GM12873 (cell line): ENCODE results near the gene TP53TG5.

Source experiments
- TF ChIP-seq, protein P1 (sequence below): IDR thresholded peaks from 2 replicates; pipeline ENCODE4 v1.5.1; 2012; ENCODE audit warnings: low read depth, mild to moderate bottlenecking, moderate library complexity, low read length, control low read depth; ENCODE audit not compliant: insufficient read depth; ENCODE audit errors: missing control alignments

Gene TP53TG5

DNA sequence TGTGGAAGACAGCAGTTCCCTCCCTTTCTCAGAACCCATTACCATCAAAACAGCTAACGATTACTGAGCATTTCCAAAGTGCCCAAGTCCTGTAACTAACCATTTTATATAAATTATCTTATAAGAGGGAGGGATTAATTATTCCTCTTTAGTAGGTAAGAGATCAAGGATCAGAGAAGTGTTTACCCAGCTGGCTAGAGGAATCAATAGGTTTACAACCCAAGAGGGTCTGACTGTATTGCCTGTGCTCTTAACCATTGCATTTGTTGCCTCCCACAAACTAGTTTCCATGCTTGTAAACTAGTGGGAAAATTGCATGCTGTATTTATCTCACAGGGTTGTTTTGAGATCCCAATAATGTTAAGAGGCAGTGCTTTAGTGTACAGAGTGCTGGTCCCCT is 26.3 kb upstream of the TP53TG5 start:
- TF ChIP-seq, protein P1, sequence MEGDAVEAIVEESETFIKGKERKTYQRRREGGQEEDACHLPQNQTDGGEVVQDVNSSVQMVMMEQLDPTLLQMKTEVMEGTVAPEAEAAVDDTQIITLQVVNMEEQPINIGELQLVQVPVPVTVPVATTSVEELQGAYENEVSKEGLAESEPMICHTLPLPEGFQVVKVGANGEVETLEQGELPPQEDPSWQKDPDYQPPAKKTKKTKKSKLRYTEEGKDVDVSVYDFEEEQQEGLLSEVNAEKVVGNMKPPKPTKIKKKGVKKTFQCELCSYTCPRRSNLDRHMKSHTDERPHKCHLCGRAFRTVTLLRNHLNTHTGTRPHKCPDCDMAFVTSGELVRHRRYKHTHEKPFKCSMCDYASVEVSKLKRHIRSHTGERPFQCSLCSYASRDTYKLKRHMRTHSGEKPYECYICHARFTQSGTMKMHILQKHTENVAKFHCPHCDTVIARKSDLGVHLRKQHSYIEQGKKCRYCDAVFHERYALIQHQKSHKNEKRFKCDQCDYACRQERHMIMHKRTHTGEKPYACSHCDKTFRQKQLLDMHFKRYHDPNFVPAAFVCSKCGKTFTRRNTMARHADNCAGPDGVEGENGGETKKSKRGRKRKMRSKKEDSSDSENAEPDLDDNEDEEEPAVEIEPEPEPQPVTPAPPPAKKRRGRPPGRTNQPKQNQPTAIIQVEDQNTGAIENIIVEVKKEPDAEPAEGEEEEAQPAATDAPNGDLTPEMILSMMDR = no peak

DNA sequence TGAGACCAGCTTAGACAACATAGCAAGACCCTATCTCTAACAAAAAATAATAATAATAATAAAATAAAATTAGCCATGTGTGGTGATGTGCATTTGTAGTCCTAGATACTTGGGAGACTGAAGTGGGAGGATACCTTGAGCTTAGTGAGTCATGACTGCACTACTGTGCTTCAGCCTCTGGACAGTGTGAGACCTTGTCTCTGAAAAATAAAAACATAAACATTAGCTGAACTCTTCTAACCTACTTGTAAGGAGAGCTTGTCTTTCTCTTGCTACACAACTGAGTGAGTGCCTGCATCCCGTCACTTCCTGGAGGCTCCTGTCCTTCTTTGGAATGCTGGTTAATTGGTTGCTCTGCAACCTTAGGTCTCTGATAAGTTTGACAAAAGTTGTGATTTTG is 24.8 kb upstream of the TP53TG5 start:
- TF ChIP-seq, protein P1 = no peak

DNA sequence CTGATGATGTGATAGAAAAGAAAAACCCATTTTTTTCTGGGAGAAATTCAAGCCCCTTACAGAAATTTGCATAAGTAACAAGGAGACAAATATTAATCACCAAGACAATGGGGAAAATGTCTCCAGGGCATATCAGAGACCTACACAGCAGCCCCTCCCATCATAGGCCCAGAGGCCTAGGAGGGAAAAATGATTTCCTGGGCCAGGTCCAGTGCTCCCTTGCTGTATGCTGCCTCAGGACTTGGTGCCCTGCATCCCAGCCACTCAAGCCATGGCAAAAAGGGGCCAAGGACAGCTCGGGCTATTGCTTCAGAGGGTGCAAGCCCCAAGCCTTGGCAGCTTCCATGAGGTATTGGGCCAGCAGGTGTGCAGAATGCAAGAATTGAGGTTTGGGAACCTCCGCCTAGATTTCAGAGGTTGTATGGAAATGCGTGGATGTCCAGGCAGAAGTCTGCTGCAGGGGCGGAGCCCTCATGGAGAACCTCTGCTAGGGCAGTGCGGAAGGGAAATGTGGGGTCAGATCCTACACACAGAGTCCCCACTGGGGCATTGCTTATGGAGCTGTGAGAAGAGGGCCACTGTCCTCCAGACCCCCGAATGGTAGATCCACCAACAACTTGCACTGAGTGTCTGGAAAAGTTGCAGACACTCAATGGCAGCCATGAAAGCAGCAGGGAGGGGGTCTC is 22.4 kb upstream of the TP53TG5 start:
- TF ChIP-seq, protein P1 = no peak

DNA sequence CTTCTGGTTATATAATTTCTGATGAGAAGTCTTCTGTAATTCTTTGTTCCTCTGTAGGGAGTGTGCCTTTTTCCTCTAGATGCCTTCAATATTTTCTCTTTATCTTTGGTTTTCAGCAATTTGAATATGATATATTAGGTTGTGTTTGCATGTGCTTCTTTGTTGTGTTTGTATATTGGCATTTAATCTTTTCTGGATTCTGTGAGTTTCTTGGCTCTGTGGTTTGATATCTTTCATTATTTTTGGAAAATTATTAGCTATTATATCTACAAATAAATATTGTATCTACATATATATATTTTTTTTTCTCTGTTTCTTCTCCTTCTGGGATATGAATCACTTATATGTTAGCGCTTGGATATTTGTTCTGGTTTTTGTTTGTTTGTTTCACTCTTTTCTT is 20.9 kb upstream of the TP53TG5 start:
- TF ChIP-seq, protein P1 = no peak

DNA sequence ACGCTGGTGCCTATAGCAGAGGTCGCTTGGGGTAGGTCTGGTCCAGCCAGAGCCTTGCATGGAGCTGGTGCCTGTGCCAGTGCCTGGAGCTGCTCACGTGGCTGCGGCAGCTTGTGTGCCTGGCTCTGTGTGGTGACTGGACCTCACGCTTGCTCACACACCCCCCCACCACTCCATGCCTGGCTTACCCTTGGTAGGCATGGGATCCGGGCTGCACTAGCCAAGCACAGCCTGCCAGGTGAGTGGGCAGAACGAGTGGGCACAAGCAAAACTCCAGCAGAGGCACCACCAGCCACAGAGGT is 16.9 kb upstream of the TP53TG5 start:
- TF ChIP-seq, protein P1 = no peak

DNA sequence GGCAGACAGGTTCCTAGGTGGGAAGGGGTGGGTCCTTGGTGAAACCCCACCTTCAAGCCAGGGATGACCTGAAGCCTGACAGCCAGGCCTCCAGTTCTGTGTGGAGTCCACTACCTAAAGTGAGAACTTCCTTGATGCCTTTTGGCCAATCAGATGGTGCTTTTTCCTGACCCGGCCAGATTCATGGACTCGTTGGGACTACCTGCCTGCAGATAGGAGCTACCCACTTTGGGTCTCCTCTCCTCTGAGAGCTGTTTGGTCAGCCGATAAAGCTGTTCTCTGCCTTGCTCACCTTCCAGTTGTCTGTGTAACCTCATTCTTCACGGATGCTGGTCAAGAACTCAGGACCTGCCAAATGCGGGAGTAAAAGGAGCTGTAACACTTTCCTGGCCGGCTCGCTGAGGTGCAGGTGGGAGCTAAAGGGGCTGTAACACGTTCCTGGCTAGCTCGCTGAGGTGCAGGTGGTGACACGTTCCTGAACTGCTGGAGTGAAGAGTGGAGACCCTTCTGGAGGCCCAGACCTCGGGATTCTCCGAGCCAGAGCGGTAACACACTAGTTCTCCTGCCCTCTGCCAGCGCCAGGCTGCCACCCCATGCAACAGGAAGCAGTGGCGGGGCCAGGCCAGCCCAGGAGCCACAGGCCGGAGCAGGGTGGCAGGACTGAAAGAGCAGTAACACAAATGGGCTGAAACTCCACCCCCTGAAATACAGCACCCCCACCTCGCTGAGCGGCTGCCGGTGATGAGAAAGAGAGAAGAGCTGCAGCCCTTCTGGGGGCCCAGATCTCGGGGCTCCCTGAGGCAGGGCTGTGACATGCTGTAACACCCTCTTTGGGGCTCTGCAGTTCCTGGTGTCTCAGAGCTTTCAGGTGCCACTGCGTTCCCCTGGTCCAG is 16.3 kb upstream of the TP53TG5 start:
- TF ChIP-seq, protein P1 = no peak

DNA sequence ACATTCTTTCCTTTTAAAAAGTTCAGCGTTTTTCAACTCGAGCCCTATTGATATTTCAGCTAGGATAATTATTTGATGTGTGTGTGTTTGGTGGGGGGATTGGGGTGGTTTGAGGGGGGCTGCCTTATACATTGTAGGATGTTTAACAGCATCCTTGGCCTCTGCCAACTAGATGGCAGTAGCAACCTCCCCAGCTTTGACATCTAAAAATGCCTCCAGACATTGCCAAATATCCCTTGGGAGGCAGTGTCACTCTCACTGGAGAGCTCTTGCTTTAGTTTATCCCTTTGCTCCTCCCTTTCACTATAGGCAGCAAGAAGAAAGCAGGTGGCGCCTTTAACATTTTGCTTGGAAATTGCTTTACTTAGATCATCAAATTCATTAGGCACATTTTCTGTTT is 14.6 kb upstream of the TP53TG5 start:
- TF ChIP-seq, protein P1 = no peak
